Left renal cortex interstitium (tissue), 4 donors: ENCODE data around the gene MBLAC1. TPM values are rescaled to one million over a fixed set of nuclear protein-coding genes. Genes with fewer than 3 reads are reported as not detected.
"Not testable (repeated sequence)": the region's sequence is repeated elsewhere in the genome, so short reads cannot be mapped to it uniquely, and the experiment has no call there.

ENCODE experiments used
- DNase-seq, 4 donors: peaks; one replicate each; pipeline ENCODE4 v3.0.0-alpha.2; 2013; ENCODE audit warnings: low read depth in 4 of 4, low spot score in 2 of 4, missing footprints in 1 of 4
- polyA plus RNA-seq, 4 donors: library from polyadenylated mRNA; unstranded; fragments of 120-200 nt; gene quantifications; one replicate each; pipeline ENCODE4 v1.2.1, GENCODE V29; 2013; ENCODE audit not compliant: insufficient read length in 4 of 4

MBLAC1 gene
- polyA plus RNA-seq, 4 donors = 1.7 to 2.5 (median 1.9) TPM

GRCh38 chr7:100119970-100120732 is 6.6 kb upstream of the MBLAC1 start:
- peak in 1 of 4 donors; percentile 55 for DNase-seq

DNA sequence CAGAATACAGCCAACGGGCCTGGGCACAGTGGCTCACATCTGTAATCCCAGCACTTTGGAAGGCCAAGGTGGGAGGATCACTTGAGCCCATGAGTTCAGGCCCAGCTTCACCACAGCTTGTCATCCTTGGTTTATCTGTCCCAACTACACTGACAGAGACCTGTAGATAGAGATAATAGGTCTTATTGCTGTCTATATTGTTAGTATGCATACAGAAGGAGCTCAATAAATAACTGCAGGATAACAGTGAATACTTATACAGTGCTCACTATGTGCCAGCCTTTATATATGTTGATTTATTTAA is 6.1 kb upstream of the MBLAC1 start:
- DNase-seq = no peak

GRCh38 chr7:100122067-100122466 is 4.7 kb upstream of the MBLAC1 start:
- DNase-seq = no peak

DNA sequence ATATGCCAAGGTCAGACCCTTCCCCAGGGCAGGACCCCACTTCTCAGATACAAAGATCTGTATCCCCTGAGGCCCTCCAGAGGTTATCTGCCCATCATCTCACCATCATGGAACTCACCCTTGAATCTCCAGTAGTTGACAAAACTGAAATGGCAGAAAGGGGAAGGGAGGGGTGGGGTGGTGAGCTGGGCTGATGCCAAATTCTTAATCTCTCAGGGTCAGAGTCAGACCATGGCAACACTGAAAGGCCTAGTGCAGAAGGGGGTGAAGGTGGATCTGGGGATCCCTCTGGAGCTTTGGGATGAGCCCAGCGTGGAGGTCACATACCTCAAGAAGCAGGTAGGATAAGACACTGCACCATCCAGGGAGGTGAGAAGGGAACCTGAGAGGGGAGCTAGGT is 4.2 kb upstream of the MBLAC1 start:
- DNase-seq = no peak

DNA sequence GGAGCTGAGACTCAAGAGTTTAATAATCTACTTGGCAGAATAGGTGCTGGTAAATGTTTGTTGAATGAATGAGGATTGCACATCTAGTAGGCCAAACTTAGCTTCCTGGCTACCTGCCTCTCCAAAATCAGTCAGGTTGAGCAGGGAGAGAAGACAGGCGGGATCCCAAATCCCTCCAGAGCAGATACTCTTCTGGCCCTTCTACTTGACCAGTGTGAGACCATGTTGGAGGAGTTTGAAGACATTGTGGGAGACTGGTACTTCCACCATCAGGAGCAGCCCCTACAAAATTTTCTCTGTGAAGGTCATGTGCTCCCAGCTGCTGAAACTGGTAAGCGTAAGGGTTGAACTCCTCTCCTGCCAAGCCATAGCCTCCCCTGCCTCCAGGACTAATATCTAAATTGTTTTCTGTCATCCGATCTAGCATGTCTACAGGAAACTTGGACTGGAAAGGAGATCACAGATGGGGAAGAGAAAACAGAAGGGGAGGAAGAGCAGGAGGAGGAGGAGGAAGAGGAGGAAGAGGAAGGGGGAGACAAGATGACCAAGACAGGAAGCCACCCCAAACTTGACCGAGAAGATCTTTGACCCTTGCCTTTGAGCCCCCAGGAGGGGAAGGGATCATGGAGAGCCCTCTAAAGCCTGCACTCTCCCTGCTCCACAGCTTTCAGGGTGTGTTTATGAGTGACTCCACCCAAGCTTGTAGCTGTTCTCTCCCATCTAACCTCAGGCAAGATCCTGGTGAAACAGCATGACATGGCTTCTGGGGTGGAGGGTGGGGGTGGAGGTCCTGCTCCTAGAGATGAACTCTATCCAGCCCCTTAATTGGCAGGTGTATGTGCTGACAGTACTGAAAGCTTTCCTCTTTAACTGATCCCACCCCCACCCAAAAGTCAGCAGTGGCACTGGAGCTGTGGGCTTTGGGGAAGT is 2.2 kb upstream of the MBLAC1 start:
- no peak for DNase-seq

DNA sequence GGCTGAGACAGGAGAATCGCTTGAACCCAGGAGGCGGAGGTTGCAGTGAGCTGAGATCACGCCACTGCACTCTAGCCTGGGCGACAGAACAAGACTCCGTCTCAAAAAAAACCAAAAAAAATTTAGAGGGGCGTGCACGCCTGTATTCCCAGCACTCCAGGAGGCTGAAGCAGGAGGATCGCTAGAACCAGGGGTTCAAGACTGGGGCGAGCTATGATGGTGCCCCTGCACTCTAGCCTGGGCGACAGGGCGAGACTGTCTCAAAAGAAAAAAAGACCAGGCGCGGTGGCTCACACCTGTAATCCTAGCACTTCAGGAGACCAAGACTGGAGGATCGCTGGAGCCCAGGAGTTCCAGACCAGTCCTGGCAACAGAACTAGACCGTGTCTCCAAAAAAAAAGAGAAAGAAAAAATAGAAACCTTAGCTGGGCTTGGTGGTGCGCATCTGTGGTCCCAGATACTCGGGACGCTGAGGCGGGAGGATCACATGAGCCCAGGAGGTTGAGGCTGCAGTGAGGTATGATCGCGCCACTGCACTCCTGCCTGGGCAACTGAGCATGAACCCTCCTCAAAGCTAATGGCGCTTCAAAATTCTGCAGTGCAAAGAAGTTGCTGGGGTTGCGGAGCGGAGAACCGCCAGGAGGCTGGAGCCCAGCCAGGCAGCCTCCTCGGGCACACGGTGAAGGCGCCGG is 382 bp upstream of the MBLAC1 start:
- no peak for DNase-seq

- DNase-seq = no peak
Measured at GRCh38 chr7:100127866-100128636, 1.3 kb downstream of the MBLAC1 start.

GRCh38 chr7:100128637-100128963 is 1.8 kb downstream of the MBLAC1 start:
- DNase-seq = no peak

- not testable (repeated sequence) for DNase-seq
Measured at GRCh38 chr7:100130220-100130607, 3.4 kb downstream of the MBLAC1 start.

- DNase-seq = peak in 1 of 4 donors; percentile 71
Measured at GRCh38 chr7:100130608-100131453, 4.1 kb downstream of the MBLAC1 start.

DNA sequence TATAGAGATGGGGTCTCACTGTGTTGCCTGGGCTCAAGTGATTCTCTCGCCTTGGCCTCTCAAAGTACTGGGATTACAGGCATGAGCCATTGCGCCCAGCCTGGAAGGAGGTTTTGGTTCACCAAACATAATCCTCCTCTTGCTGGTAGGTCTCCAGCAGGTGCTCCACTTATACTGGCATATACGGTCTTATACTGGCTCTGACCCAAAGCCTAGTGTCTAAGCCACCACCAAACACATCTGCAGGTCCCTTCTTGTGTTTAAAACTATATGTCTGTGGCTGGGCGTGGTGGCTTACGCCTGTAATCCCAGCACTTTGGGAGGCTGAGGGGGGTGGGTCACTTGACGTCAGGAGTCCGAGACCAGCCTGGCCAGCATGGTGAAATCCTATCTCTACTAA is 5.4 kb downstream of the MBLAC1 start:
- DNase-seq = no peak

GRCh38 chr7:100132697-100133151 is 6.0 kb downstream of the MBLAC1 start:
- DNase-seq = no peak

GRCh38 chr7:100137851-100138760 is 11.3 kb downstream of the MBLAC1 start:
- no peak for DNase-seq

- no peak for DNase-seq
Measured at GRCh38 chr7:100141555-100141949, 14.8 kb downstream of the MBLAC1 start.

GRCh38 chr7:100142461-100142860 is 15.7 kb downstream of the MBLAC1 start:
- no peak for DNase-seq

- DNase-seq = not testable (repeated sequence)
Measured at GRCh38 chr7:100146350-100146749, 19.6 kb downstream of the MBLAC1 start.

DNA sequence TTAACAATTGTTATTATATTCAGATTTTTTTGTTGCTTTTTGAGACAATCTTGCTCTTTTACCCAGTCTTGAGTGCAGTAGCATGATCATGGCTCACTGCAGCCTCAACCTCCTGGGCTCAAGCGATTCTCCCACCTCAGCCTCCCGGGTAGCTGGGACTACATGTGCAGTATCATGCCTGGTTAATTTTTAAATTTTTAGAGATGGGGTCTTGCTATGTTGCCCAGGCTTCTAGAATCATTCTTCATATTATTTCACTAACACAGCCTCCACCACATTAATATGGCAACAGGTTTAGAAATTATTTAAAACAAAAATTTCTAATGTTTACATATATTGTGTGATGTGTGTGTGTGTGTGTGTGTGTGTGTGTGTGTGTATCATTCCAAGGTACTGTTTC is 20.5 kb downstream of the MBLAC1 start:
- no peak for DNase-seq

DNA sequence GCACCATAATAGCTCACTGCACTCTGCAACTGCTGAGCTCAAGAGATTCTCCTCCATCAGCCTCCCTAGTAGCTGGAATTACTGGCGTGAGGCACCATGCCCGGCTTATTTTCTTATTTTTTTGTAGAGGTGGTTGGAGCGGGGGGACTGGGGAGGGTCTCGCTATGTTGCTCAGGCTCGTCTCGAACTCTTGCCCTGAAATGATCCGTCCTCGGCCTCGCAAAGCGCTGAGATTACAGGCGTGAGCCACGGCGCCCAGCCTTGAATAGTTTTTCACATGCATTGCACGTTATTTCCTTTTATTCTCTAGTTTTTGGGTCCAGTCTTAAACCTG is 21.4 kb downstream of the MBLAC1 start:
- no peak for DNase-seq
